ENCODE results near the gene CD99L2.

DNA sequence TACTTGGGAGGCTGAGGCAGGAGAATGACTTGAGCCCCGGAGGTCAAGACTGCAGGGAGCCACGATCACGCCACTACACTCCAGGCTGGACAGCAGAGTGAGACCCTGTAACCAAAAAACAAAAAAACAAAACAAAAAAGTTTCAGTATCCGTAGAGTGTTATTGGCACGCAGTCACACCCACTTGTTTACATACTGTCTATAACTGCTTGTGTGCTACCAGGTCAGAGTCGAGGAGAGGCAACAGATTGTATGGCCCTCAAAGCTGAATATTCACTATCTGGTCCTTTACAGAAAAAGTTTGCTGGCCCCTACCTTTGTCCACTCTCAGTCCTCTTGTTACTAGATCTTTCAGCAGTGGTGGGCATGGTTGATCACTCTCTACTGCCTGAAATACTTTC, 8.2 kb upstream of the CD99L2 start:
- TF ChIP-seq, protein P1, sequence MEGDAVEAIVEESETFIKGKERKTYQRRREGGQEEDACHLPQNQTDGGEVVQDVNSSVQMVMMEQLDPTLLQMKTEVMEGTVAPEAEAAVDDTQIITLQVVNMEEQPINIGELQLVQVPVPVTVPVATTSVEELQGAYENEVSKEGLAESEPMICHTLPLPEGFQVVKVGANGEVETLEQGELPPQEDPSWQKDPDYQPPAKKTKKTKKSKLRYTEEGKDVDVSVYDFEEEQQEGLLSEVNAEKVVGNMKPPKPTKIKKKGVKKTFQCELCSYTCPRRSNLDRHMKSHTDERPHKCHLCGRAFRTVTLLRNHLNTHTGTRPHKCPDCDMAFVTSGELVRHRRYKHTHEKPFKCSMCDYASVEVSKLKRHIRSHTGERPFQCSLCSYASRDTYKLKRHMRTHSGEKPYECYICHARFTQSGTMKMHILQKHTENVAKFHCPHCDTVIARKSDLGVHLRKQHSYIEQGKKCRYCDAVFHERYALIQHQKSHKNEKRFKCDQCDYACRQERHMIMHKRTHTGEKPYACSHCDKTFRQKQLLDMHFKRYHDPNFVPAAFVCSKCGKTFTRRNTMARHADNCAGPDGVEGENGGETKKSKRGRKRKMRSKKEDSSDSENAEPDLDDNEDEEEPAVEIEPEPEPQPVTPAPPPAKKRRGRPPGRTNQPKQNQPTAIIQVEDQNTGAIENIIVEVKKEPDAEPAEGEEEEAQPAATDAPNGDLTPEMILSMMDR (IDR thresholded peaks at IDR 0.05) = no peak
- no peak for TF ChIP-seq ZNF396 (CRISPR knock-in tag; IDR thresholded peaks at IDR 0.05; ENCODE audit: borderline replicate concordance)
- no peak for TF ChIP-seq TCF7 (CRISPR knock-in tag; IDR thresholded peaks at IDR 0.05; ENCODE audit: low read depth)
- no peak for TF ChIP-seq IRF2 (CRISPR knock-in tag; IDR thresholded peaks at IDR 0.05; ENCODE audit: borderline replicate concordance, low read depth)
- no peak for TF ChIP-seq ZNF232 (CRISPR knock-in tag; IDR thresholded peaks at IDR 0.05)
- TF ChIP-seq FOXP1 (CRISPR knock-in tag; IDR thresholded peaks at IDR 0.05; ENCODE audit: borderline replicate concordance) = no peak
- no peak for TF ChIP-seq SMAD4 (CRISPR knock-in tag; IDR thresholded peaks at IDR 0.05)
- TF ChIP-seq GABPB1 (CRISPR knock-in tag; IDR thresholded peaks at IDR 0.05) = no peak
- TF ChIP-seq ATF1 (CRISPR knock-in tag; IDR thresholded peaks at IDR 0.05) = no peak
- TF ChIP-seq, protein P2, sequence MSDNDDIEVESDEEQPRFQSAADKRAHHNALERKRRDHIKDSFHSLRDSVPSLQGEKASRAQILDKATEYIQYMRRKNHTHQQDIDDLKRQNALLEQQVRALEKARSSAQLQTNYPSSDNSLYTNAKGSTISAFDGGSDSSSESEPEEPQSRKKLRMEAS (CRISPR knock-in tag; IDR thresholded peaks at IDR 0.05) = no peak
- no peak for TF ChIP-seq CBFB (CRISPR knock-in tag; IDR thresholded peaks at IDR 0.05; ENCODE audit: low read depth)
- TF ChIP-seq, protein P3, sequence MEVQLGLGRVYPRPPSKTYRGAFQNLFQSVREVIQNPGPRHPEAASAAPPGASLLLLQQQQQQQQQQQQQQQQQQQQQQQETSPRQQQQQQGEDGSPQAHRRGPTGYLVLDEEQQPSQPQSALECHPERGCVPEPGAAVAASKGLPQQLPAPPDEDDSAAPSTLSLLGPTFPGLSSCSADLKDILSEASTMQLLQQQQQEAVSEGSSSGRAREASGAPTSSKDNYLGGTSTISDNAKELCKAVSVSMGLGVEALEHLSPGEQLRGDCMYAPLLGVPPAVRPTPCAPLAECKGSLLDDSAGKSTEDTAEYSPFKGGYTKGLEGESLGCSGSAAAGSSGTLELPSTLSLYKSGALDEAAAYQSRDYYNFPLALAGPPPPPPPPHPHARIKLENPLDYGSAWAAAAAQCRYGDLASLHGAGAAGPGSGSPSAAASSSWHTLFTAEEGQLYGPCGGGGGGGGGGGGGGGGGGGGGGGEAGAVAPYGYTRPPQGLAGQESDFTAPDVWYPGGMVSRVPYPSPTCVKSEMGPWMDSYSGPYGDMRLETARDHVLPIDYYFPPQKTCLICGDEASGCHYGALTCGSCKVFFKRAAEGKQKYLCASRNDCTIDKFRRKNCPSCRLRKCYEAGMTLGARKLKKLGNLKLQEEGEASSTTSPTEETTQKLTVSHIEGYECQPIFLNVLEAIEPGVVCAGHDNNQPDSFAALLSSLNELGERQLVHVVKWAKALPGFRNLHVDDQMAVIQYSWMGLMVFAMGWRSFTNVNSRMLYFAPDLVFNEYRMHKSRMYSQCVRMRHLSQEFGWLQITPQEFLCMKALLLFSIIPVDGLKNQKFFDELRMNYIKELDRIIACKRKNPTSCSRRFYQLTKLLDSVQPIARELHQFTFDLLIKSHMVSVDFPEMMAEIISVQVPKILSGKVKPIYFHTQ (CRISPR knock-in tag; IDR thresholded peaks at IDR 0.05) = no peak
